OCI-LY1 (cell line): ENCODE measurements around the gene ST3GAL3.

Experiments
- H2AFZ ChIP-seq: fragments of 200-600 bp; sonication (generic), shearing (Covaris generic); 2 replicates; pipeline ENCODE4 v1.6.0; 2014; ENCODE audit warnings: antibody characterized with exemption, mild to moderate bottlenecking, low read length
- H3F3A ChIP-seq: fragments of 200-600 bp; sonication (generic), shearing (Covaris generic); 2 replicates; pipeline ENCODE4 v1.6.0; 2014; ENCODE audit warnings: mild to moderate bottlenecking, antibody characterized with exemption, low read length, moderate library complexity; ENCODE audit not compliant: insufficient read depth
- H3K27ac ChIP-seq: fragments of 200-600 bp; sonication (generic); 2 replicates; pipeline ENCODE4 v1.5.1; 2014; ENCODE audit warnings: low read length, mixed run types, mild to moderate bottlenecking, low read depth; ENCODE audit not compliant: poor library complexity, severe bottlenecking
- H3K27me3 ChIP-seq: fragments of 200-600 bp; sonication (generic); 2 replicates; pipeline ENCODE4 v1.6.0; 2014; ENCODE audit warnings: antibody characterized with exemption, mild to moderate bottlenecking, low read length, moderate library complexity; ENCODE audit not compliant: insufficient read depth
- H3K36me3 ChIP-seq: fragments of 200-600 bp; sonication (generic); 2 replicates; pipeline ENCODE4 v1.6.1; 2014; ENCODE audit warnings: mild to moderate bottlenecking, antibody characterized with exemption, low read length, moderate library complexity, mixed read lengths; ENCODE audit not compliant: insufficient read depth
- H3K4me1 ChIP-seq: fragments of 200-600 bp; sonication (generic); 2 replicates; pipeline ENCODE4 v1.5.1; 2014; ENCODE audit warnings: mild to moderate bottlenecking, low read length, moderate library complexity; ENCODE audit not compliant: insufficient read depth, severe bottlenecking
- H3K4me2 ChIP-seq: fragments of 200-600 bp; sonication (generic), shearing (Covaris generic); 2 replicates; pipeline ENCODE4 v1.6.1; 2014; ENCODE audit warnings: low read length
- H3K4me3 ChIP-seq: fragments of 200-600 bp; sonication (generic); 2 replicates; pipeline ENCODE4 v1.5.1; 2014; ENCODE audit warnings: low read length, low read depth, mild to moderate bottlenecking, mixed read lengths; ENCODE audit not compliant: poor library complexity, severe bottlenecking
- H3K79me2 ChIP-seq: fragments of 200-600 bp; shearing (Covaris generic); 2 replicates; pipeline ENCODE4 v1.6.1; 2016; ENCODE audit warnings: mixed run types, low read length, mixed read lengths; ENCODE audit not compliant: insufficient read depth
- H3K9ac ChIP-seq: fragments of 200-600 bp; sonication (generic), shearing (Covaris generic); 2 replicates; pipeline ENCODE4 v1.6.1; 2014; ENCODE audit warnings: mild to moderate bottlenecking, low read length, mixed read lengths
- H3K9me2 ChIP-seq: fragments of 200-600 bp; sonication (generic), shearing (Covaris generic); 2 replicates; pipeline ENCODE4 v1.6.1; 2014; ENCODE audit warnings: low read depth, mild to moderate bottlenecking, low read length, mixed read lengths
- H3K9me3 ChIP-seq: fragments of 200-600 bp; shearing (Covaris generic); 2 replicates; pipeline ENCODE4 v1.6.1; 2014; ENCODE audit warnings: low read length, mixed read lengths
- H4K20me1 ChIP-seq: fragments of 200-600 bp; sonication (generic), shearing (Covaris generic); 2 replicates; pipeline ENCODE4 v1.6.0; 2016; ENCODE audit warnings: mild to moderate bottlenecking, low read length; ENCODE audit not compliant: insufficient read depth
- EZH2 ChIP-seq: fragments of 200-600 bp; sonication (generic), shearing (Covaris generic); IDR thresholded peaks from 2 replicates; pipeline ENCODE4 v1.8.0; 2017; ENCODE audit warnings: borderline replicate concordance, mixed run types, mild to moderate bottlenecking, antibody characterized with exemption, low read length, moderate library complexity, mixed read lengths
- TF ChIP-seq, protein P1 (sequence below): fragments of 200-600 bp; sonication (generic), shearing (Covaris generic); IDR thresholded peaks from 2 replicates; pipeline ENCODE4 v1.5.1; 2017; ENCODE audit warnings: mild to moderate bottlenecking, antibody characterized with exemption, low read length, moderate library complexity, mixed read lengths

The ST3GAL3 gene

DNA sequence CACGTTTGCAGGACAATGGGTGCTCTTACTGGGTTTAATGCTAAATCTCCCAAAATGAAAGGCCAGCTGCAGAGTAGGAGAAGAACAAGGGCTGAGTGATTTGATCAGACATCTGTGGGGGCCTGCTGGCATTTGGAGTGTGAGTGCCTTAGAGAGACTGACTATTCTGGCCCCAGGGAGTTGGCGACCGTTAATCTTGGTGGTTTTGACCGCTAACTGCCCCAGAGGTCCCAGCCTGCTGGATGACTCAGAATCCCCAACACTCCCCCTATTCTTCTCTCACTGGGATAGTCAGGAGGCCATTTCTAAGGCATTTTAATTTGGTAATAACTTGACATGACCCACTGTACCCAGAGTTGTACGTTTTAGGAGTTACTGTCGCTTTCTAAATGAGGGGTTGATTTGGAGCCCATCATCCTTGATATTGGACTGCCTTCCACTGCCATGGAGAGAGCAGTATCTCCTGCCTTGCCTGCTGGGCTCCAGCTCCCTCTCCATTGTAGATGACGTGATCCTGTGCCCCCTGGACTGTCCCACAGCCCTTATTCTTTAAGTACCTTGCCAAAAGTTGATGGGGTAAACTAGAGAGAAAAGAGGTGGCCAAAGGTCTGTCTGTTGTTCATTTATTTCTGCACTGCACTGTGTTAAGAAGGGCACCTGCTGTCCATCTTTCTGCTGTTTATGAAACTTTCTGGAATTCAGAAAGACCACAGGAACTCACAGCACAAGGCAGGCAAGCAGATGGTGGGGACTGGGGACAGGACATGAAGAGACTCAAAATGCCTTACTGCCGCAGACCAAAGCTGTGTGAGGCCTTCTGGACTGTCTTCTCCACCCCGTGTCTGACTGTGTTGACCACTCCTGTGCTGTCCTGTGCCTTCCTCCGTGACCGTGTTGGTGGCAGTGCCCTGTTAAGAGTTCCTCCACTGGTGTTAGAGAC, 128.0 kb downstream of the ST3GAL3 start:
- peak overlapping the region; percentile 46 for H3K4me3 ChIP-seq
- H3K27ac ChIP-seq = peak overlapping the region; percentile 99
- no peak overlapping the region for H2AFZ ChIP-seq
- H3K79me2 ChIP-seq = no peaks in the 10 kb centered on the region
- peak overlapping the region; percentile 70 for H3K4me2 ChIP-seq
- peaks cover 95% of the 10 kb centered on the region for H3K4me1 ChIP-seq
- H3F3A ChIP-seq = peaks cover 6% of the 10 kb centered on the region
- H3K36me3 ChIP-seq = peaks cover 11% of the 10 kb centered on the region; the same call in 1 of the 2 replicates
- H3K9ac ChIP-seq = peak overlapping the region; percentile 76
- H4K20me1 ChIP-seq = no peaks in the 10 kb centered on the region
- no peaks in the 10 kb centered on the region for H3K27me3 ChIP-seq
- H3K9me3 ChIP-seq = no peaks in the 10 kb centered on the region
- no peak for TF ChIP-seq EZH2
- TF ChIP-seq, protein P1, sequence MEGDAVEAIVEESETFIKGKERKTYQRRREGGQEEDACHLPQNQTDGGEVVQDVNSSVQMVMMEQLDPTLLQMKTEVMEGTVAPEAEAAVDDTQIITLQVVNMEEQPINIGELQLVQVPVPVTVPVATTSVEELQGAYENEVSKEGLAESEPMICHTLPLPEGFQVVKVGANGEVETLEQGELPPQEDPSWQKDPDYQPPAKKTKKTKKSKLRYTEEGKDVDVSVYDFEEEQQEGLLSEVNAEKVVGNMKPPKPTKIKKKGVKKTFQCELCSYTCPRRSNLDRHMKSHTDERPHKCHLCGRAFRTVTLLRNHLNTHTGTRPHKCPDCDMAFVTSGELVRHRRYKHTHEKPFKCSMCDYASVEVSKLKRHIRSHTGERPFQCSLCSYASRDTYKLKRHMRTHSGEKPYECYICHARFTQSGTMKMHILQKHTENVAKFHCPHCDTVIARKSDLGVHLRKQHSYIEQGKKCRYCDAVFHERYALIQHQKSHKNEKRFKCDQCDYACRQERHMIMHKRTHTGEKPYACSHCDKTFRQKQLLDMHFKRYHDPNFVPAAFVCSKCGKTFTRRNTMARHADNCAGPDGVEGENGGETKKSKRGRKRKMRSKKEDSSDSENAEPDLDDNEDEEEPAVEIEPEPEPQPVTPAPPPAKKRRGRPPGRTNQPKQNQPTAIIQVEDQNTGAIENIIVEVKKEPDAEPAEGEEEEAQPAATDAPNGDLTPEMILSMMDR = no peak
- H3K9me2 ChIP-seq = no peaks in the 10 kb centered on the region

DNA sequence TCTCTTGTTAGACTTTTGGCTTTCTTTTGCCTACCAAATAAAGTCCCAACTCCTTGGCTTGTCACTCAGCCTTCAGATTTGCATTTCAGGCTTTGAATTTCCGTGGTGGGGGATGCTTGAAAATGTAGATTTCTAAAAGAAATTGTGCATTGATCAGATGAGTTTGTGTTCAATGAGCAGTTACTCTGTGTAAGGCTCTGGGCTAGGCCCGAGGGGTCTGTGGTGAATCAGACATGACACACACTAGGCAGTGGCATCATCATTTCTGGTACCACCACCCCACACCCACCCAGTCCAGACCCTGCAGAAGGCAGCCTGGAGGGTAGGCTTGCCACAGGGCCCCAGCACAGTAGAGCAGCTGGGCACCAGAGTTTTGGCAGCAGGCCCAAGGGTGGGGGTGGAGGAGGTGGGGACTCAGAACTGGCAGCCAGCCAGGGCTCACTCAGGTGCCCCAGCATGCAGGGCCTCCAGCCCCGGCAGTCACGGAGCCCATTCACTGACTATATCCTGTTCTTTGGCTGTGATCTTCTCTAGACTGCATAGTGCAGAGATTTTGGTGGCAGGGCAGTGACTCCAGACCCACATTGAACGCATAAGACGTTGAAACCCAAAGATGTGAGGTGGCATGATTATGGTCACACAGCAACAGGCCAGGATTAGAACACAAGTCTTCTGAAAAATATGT, 129.1 kb downstream of the ST3GAL3 start:
- peak overlapping the region; percentile 46 for H3K4me3 ChIP-seq
- H2AFZ ChIP-seq = no peak overlapping the region
- H4K20me1 ChIP-seq = no peaks in the 10 kb centered on the region
- no peaks in the 10 kb centered on the region for H3K27me3 ChIP-seq
- peaks cover 2% of the 10 kb centered on the region; the same call in 1 of the 2 replicates for H3K9me3 ChIP-seq
- peak overlapping the region; percentile 70 for H3K4me2 ChIP-seq
- TF ChIP-seq, protein P1 = no peak
- TF ChIP-seq EZH2 = no peak
- peak overlapping the region; percentile 99 for H3K27ac ChIP-seq
- no peaks in the 10 kb centered on the region for H3K79me2 ChIP-seq
- peaks cover 84% of the 10 kb centered on the region for H3K4me1 ChIP-seq
- peaks cover 20% of the 10 kb centered on the region for H3K36me3 ChIP-seq
- H3K9ac ChIP-seq = peak overlapping the region; percentile 76
- no peaks in the 10 kb centered on the region for H3K9me2 ChIP-seq
- peaks cover 6% of the 10 kb centered on the region for H3F3A ChIP-seq

DNA sequence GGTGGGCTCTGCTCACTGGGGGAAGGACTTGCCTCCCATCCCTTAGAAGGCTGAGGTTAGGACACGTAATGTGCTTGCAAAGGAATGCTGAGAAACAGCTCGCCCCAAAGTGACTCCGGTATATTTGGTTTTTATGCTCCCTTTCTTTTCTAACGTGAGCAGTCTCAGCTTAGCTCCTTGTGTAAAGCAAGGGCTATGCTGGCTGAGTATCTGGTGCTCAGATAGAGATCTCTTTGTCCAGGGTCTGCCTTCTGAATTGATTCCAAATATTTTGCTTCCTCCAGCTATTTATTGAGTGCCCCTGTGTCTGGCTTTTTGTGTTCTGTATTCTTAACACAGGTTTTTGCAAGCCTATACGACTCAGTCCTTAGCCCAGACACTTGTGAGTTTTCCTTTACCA, 131.7 kb downstream of the ST3GAL3 start:
- TF ChIP-seq, protein P1 = no peak
- no peak for TF ChIP-seq EZH2
- Histone ChIP-seq H3K9ac (peak overlapping the region; percentile 19; the same call in 1 of the 2 replicates), H3K4me3 (no peak overlapping the region), H3K9me3 (peaks cover 6% of the 10 kb centered on the region; the same call in 1 of the 2 replicates), H2AFZ (no peak overlapping the region), H3K4me2 (no peak overlapping the region), H3F3A (peaks cover 6% of the 10 kb centered on the region), H3K27me3 (no peaks in the 10 kb centered on the region), H3K79me2 (no peaks in the 10 kb centered on the region), H3K36me3 (peaks cover 46% of the 10 kb centered on the region), H3K27ac (peak overlapping the region; percentile 99), H3K4me1 (peaks cover 58% of the 10 kb centered on the region), H3K9me2 (no peaks in the 10 kb centered on the region), H4K20me1 (no peaks in the 10 kb centered on the region)
